Trophoblast cell (in vitro differentiated cells and primary cell): ENCODE data around the gene VWA8.
A peak's percentile ranks its signal among the peaks of the same experiment; 100 is the strongest.

Experiments
- DNase-seq, 2 donors: peaks; one replicate each; pipeline ENCODE4 v3.0.0-alpha.2; 2016
- H2AFZ ChIP-seq: 2 replicates; pipeline ENCODE4 v1.6.1; 2013; ENCODE audit warnings: low read length, moderate library complexity, mild to moderate bottlenecking; ENCODE audit not compliant: insufficient read depth, poor library complexity
- H2AK5ac ChIP-seq: 2 replicates; pipeline ENCODE4 v1.6.1; 2013; ENCODE audit warnings: mild to moderate bottlenecking, low read length
- H2BK120ac ChIP-seq: 2 replicates; pipeline ENCODE4 v1.6.1; 2013; ENCODE audit warnings: low read length, mild to moderate bottlenecking, moderate library complexity; ENCODE audit not compliant: insufficient read depth, poor library complexity
- H2BK12ac ChIP-seq: 2 replicates; pipeline ENCODE4 v1.6.1; 2013; ENCODE audit warnings: mild to moderate bottlenecking, low read length, moderate library complexity
- H2BK5ac ChIP-seq: 2 replicates; pipeline ENCODE4 v1.6.1; 2013; ENCODE audit warnings: low read length, low read depth, moderate library complexity, mild to moderate bottlenecking; ENCODE audit not compliant: poor library complexity
- H3K14ac ChIP-seq: 2 replicates; pipeline ENCODE4 v1.6.1; 2013; ENCODE audit warnings: mild to moderate bottlenecking, low read length
- H3K18ac ChIP-seq: 2 replicates; pipeline ENCODE4 v1.6.1; 2013; ENCODE audit warnings: mild to moderate bottlenecking, low read length
- H3K23ac ChIP-seq: 2 replicates; pipeline ENCODE4 v1.6.1; 2013; ENCODE audit warnings: low read length
- H3K27ac ChIP-seq: 2 replicates; pipeline ENCODE4 v1.5.1; 2013; ENCODE audit warnings: low read depth, mild to moderate bottlenecking, inconsistent platforms, low read length, moderate library complexity
- H3K27me3 ChIP-seq: 2 replicates; pipeline ENCODE4 v1.6.1; 2013; ENCODE audit warnings: inconsistent platforms, mild to moderate bottlenecking, low read length, moderate library complexity; ENCODE audit not compliant: insufficient read depth
- H3K36me3 ChIP-seq, 2 experiments: 1 replicate in 1 of 2; 2 replicates in 1 of 2; pipeline ENCODE4 v1.6.1; 2013; ENCODE audit warnings: low read length in 2 of 2, mild to moderate bottlenecking in 2 of 2, moderate library complexity in 1 of 2; ENCODE audit not compliant: insufficient read depth in 2 of 2, control insufficient read depth in 1 of 2
- H3K4ac ChIP-seq: 2 replicates; pipeline ENCODE4 v1.6.1; 2013; ENCODE audit warnings: low read depth, mild to moderate bottlenecking, low read length, moderate library complexity
- H3K4me1 ChIP-seq, 2 experiments: 1 replicate in 1 of 2; 2 replicates in 1 of 2; pipeline ENCODE4 v1.6.1; 2013; ENCODE audit warnings: low read length in 2 of 2, mild to moderate bottlenecking in 2 of 2, moderate library complexity in 1 of 2; ENCODE audit not compliant: insufficient read depth in 2 of 2, control insufficient read depth in 1 of 2
- H3K4me2 ChIP-seq: 2 replicates; pipeline ENCODE4 v1.6.1; 2013; ENCODE audit warnings: inconsistent platforms, mild to moderate bottlenecking, low read length, moderate library complexity
- H3K4me3 ChIP-seq: 2 replicates; pipeline ENCODE4 v1.5.1; 2013; ENCODE audit warnings: mild to moderate bottlenecking, low read depth, low read length, inconsistent platforms
- H3K79me1 ChIP-seq: one replicate; pipeline ENCODE4 v1.6.1; 2013; ENCODE audit warnings: low read length
- H3K79me2 ChIP-seq: 2 replicates; pipeline ENCODE4 v1.6.1; 2013; ENCODE audit warnings: low read length, mild to moderate bottlenecking; ENCODE audit not compliant: control insufficient read depth, insufficient read depth, poor library complexity
- H3K9ac ChIP-seq: 2 replicates; pipeline ENCODE4 v1.6.1; 2013; ENCODE audit warnings: mild to moderate bottlenecking, low read length
- H3K9me3 ChIP-seq: 2 replicates; pipeline ENCODE4 v1.6.1; 2013; ENCODE audit warnings: low read depth, mild to moderate bottlenecking, control low read depth, inconsistent platforms, low read length; ENCODE audit not compliant: insufficient read depth
- H4K12ac ChIP-seq: 2 replicates; pipeline ENCODE4 v1.6.1; 2013; ENCODE audit warnings: low read depth, mild to moderate bottlenecking, low read length, moderate library complexity
- H4K8ac ChIP-seq: 2 replicates; pipeline ENCODE4 v1.6.1; 2013; ENCODE audit warnings: low read depth, mild to moderate bottlenecking, low read length, moderate library complexity
- H4K91ac ChIP-seq: one replicate; pipeline ENCODE4 v1.6.1; 2013; ENCODE audit warnings: low read depth, mild to moderate bottlenecking, low read length, moderate library complexity
- WGBS: extraction: QIAGEN DNeasy Blood & Tissue Kit; methylation state at CpG from one replicate; pipeline ENCODE4 v1.1.7; 2013; ENCODE audit warnings: missing lambda C conversion rate; ENCODE audit not compliant: insufficient read length, insufficient coverage; ENCODE audit errors: extremely low coverage; 5-methylcytosine and 5-hydroxymethylcytosine counted together

VWA8 gene

DNA sequence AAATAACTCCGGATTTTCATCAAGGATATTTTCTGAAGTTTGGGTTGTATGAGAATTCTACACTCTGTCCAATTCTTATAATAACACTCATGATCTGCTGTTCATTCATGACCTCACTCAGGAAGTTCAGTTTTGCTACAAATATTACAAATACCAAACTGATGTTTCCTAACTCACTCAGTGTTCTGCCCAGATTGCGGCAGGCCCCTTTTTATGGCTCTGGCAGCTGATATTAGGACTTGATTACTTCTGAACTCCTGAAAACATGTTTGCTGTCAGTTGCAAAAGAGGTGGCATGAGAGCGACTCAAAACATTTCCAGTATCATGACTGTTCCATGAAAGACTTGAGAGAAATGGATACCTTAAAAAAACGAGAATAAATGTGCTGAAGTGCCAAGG, 315.6 kb downstream of the VWA8 start:
- H4K8ac ChIP-seq: no peak overlapping the region
- H3K79me2 ChIP-seq: no peaks in the 10 kb centered on the region
- no peak overlapping the region for H2BK5ac ChIP-seq
- H3K23ac ChIP-seq: no peak overlapping the region
- H3K18ac ChIP-seq: no peak overlapping the region
- no peak overlapping the region for H3K4ac ChIP-seq
- no peak overlapping the region for H3K4me2 ChIP-seq
- H3K27ac ChIP-seq: peak overlapping the region; percentile 47
- no peak overlapping the region for H3K4me3 ChIP-seq
- no peaks in the 10 kb centered on the region for H3K27me3 ChIP-seq
- no peak overlapping the region for H2AFZ ChIP-seq
- no peak overlapping the region for H4K12ac ChIP-seq
- whole genome bisulfite sequencing: no CpG with 5 or more reads among the region's 4 CpGs
- no peaks in the 10 kb centered on the region for H3K9me3 ChIP-seq
- DNase-seq: peak; percentile 75 to 92
- H3K14ac ChIP-seq: no peak overlapping the region
- no peak overlapping the region for H2AK5ac ChIP-seq
- H2BK12ac ChIP-seq: no peak overlapping the region
- peaks cover 3 to 12% of the 10 kb centered on the region in 2 experiments for H3K4me1 ChIP-seq
- H3K9ac ChIP-seq: no peak overlapping the region
- H3K79me1 ChIP-seq: peaks cover 21% of the 10 kb centered on the region
- H3K36me3 ChIP-seq: no peaks in the 10 kb centered on the region
- H2BK120ac ChIP-seq: no peak overlapping the region
- H4K91ac ChIP-seq: no peak overlapping the region

DNA sequence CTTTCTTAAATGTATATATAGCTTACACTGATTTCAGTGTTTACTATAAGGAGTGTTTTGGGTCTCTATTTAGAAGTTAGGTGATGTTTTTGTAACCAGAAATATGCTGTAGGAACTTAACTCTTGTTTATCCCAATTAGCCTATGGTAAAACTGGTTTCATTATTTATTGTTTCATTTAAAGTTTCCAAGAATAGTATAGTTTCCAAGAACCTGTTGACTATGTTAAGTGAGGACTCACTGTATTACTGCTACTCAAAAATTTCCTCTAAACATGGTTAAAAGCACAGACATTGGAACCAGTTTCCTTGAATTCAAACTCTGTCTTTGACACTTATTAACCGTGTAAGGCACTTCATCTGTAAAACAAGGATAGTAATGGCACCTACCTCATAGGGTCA, 316.2 kb downstream of the VWA8 start:
- Histone ChIP-seq H4K91ac (no peak overlapping the region), H3K14ac (no peak overlapping the region), H2AFZ (no peak overlapping the region), H3K79me1 (peaks cover 21% of the 10 kb centered on the region), H4K8ac (no peak overlapping the region), H3K4me3 (no peak overlapping the region), H3K18ac (no peak overlapping the region), H4K12ac (no peak overlapping the region), H3K36me3 (no peaks in the 10 kb centered on the region), H2AK5ac (no peak overlapping the region), H2BK12ac (no peak overlapping the region), H3K27me3 (no peaks in the 10 kb centered on the region), H3K4me2 (no peak overlapping the region), H3K23ac (no peak overlapping the region), H2BK120ac (no peak overlapping the region), H3K27ac (no peak overlapping the region), H3K9me3 (no peaks in the 10 kb centered on the region), H3K79me2 (no peaks in the 10 kb centered on the region), H3K9ac (no peak overlapping the region), H2BK5ac (no peak overlapping the region), H3K4me1 (peaks cover 3 to 12% of the 10 kb centered on the region in 2 experiments), H3K4ac (no peak overlapping the region)
- no peak for DNase-seq
- WGBS: no CpG with 5 or more reads among the region's 1 CpG

DNA sequence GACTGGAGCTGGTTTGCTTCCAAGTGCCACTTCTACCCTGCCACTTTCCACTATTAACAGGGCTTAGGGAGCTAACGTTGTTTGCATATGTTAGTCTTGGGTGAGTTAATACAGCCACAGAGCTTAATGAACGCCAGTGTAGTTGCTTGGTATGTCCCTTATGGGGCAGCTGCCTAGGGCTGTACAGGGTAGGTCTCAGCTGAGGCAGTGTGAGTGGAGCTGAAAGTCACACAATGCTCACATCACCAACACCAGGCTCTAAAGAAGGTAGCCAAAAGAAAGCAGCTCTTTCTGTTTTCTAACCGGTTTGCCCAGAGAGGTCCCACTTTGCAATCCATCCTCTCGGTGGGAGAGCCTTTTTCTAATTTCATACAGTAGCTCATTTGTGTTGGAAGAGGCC, 317.4 kb downstream of the VWA8 start:
- no peak overlapping the region for H3K4ac ChIP-seq
- no peak overlapping the region for H3K9ac ChIP-seq
- H3K4me1 ChIP-seq: peaks cover 5 to 10% of the 10 kb centered on the region in 2 experiments
- peak overlapping the region; percentile 53 for H2AK5ac ChIP-seq
- no peak overlapping the region for H3K4me3 ChIP-seq
- no peak overlapping the region for H4K8ac ChIP-seq
- H2BK12ac ChIP-seq: peak overlapping the region; percentile 84
- peak overlapping the region; percentile 44 for H3K14ac ChIP-seq
- no peaks in the 10 kb centered on the region for H3K36me3 ChIP-seq
- peaks cover 15% of the 10 kb centered on the region for H3K79me1 ChIP-seq
- H3K18ac ChIP-seq: no peak overlapping the region
- H3K4me2 ChIP-seq: no peak overlapping the region
- no peak for DNase-seq
- H4K91ac ChIP-seq: peak overlapping the region; percentile 47
- no peak overlapping the region for H2AFZ ChIP-seq
- H3K27ac ChIP-seq: no peak overlapping the region
- peak overlapping the region; percentile 54 for H2BK120ac ChIP-seq
- WGBS: no CpG with 5 or more reads among the region's 4 CpGs
- no peak overlapping the region for H4K12ac ChIP-seq
- H3K27me3 ChIP-seq: no peaks in the 10 kb centered on the region
- H2BK5ac ChIP-seq: no peak overlapping the region
- no peak overlapping the region for H3K23ac ChIP-seq
- no peaks in the 10 kb centered on the region for H3K9me3 ChIP-seq
- no peaks in the 10 kb centered on the region for H3K79me2 ChIP-seq

DNA sequence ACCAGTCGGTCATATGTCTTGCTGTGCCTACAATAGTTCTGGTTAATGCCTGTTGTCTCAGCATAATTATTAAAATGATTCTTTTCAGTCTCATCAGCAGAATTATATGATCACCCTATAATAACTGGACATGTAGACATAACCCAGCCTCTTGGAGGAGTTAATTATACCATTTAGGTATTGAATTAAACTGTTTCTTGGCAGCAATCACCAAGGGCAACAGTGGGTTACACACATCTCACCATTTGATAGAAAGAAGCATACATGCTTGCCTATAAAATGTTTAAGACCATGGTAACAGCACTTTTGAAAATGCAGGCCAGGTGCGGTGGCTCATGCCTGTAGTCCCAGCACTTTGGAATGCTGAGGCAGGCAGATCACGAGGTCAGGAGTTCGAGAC, 318.9 kb downstream of the VWA8 start:
- no peak overlapping the region for H2BK12ac ChIP-seq
- H2BK5ac ChIP-seq: no peak overlapping the region
- H3K27ac ChIP-seq: no peak overlapping the region
- H3K27me3 ChIP-seq: no peaks in the 10 kb centered on the region
- H3K79me2 ChIP-seq: no peaks in the 10 kb centered on the region
- no peak overlapping the region for H2AK5ac ChIP-seq
- H4K8ac ChIP-seq: no peak overlapping the region
- no peak overlapping the region for H2AFZ ChIP-seq
- no peak overlapping the region for H3K4ac ChIP-seq
- H3K9ac ChIP-seq: no peak overlapping the region
- H3K36me3 ChIP-seq: no peaks in the 10 kb centered on the region
- no peak overlapping the region for H4K12ac ChIP-seq
- H3K79me1 ChIP-seq: peaks cover 11% of the 10 kb centered on the region
- no peak overlapping the region for H4K91ac ChIP-seq
- no peak overlapping the region for H3K4me3 ChIP-seq
- peaks cover 5 to 8% of the 10 kb centered on the region in 2 experiments for H3K4me1 ChIP-seq
- WGBS: no CpG with 5 or more reads among the region's 4 CpGs
- no peaks in the 10 kb centered on the region for H3K9me3 ChIP-seq
- H3K23ac ChIP-seq: no peak overlapping the region
- H3K18ac ChIP-seq: no peak overlapping the region
- no peak for DNase-seq
- no peak overlapping the region for H3K14ac ChIP-seq
- no peak overlapping the region for H3K4me2 ChIP-seq
- no peak overlapping the region for H2BK120ac ChIP-seq
